Stimulated activated CD4-positive, alpha-beta T cell treated with anti-CD3 and anti-CD28 coated beads, TNF-alpha, amount 100 ng/mL, for 1 hour (primary cell): ENCODE results near the gene TBC1D5.
"Not testable (repeated sequence)": the region's sequence is repeated elsewhere in the genome, so short reads cannot be mapped to it uniquely, and the experiment has no call there.

Experiments
- DNase-seq, 3 donors: peaks; one replicate each; pipeline ENCODE4 v3.0.0-alpha.2; 2020; ENCODE audit warnings: low read depth in 3 of 3, low spot score in 1 of 3

Gene TBC1D5

DNA sequence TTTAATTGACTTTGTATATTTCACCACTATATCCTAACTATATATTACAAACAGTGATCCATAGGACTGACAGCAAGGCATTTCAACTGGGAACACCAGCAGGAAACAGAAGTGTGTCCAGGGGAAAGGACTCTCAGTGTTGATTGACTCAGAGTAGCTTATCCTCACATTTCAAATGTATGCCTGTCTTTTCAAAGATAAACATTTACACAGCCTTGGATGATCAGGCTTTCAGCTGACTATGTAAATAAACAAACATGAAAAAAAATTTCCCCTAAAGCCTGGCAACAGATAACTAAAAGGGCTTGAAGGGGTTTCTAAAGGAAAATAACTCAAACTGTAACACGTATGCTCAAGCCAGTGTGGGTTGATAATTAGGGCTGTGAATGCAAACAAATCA lies 321.8 kb downstream of the TBC1D5 start:
- DNase-seq: no peak

DNA sequence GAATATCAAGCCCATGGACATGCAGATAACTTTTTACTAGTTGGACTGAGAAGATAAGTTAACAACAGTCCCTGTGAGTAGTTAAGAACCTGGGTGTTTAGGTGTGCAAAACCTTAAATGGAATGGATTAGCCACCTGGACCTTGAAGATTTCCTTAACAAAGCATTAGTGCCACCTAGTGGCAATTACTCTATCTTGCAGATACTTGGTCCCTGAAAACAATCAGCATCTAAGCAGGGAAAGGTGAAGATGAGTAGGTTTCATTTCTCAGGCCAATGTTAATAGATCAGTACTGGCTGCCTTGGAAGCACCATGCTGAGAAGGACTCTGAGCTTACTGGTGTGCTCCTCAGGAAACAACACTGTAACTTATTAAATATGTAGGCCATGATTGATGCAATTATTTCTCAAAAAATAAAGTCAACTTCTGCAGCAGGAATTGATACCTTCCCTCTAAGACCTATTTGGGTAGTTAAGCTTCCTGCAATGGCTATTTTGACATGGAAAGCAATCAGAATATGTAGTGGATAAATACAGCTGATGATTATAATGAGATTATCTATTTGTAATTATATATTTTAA lies 329.4 kb downstream of the TBC1D5 start:
- DNase-seq: no peak

GRCh38 chr3:17411157-17411877 lies 331.1 kb downstream of the TBC1D5 start:
- DNase-seq: no peak

- DNase-seq: no peak
Measured at GRCh38 chr3:17407576-17407975, 334.9 kb downstream of the TBC1D5 start.

GRCh38 chr3:17404548-17404947 lies 337.9 kb downstream of the TBC1D5 start:
- no peak for DNase-seq

DNA sequence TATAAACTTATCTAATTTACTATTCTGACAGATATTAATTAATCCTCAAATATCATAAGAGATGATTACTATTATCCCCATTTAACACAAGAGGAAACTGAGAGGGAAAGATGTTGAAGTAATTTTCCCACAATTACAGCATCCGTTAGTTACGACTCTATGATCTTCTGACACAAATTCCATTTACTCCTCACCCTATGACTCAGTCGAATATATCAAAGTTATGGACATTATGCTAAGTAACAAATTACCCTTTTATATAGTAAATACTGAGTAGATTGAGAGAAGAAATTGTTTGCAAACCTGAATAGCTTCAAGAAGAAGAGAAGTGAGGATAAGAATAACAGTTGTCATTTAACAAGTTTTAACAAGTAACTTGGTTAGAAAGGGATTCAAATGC lies 340.0 kb downstream of the TBC1D5 start:
- no peak for DNase-seq

DNA sequence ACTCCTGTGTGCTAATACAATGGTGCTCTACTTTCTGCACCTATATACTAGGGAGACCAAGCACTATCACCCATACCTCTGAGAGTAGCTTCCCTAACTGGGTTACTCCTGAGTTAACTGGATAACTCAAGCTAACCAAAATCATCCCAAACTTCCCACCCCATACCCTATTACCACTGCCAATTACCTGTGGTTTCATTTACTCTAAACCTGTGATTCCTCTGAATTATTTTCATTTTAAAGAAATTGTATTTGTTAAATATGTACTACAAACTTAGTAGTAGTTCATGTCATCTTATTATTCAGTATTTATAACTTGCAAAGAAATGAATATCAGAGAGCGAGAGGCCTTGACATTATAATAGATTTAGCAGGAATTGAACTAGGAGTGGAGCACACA lies 340.5 kb downstream of the TBC1D5 start:
- no peak for DNase-seq

GRCh38 chr3:17399586-17399985 lies 342.8 kb downstream of the TBC1D5 start:
- DNase-seq: no peak

- DNase-seq: no peak
Measured at GRCh38 chr3:17398959-17399551, 343.4 kb downstream of the TBC1D5 start.

DNA sequence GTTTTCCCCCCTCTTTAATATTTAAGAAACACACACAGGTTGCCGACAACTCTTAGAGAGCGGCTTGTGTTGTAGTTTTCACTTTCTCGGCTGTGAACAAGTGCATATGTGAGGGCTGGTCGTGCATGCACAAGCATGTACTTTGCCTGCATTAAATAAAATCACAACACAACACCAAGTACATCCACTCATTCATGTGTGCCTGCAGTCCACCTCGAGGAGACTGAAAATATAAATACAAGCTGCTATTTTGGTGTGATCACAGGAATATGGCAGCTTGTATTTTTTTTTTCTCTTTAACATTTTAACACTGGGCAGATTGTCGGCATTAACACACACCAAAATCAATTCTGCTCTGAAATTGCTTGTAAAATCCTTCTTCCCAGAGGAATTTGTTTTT lies 346.4 kb downstream of the TBC1D5 start:
- no peak for DNase-seq

DNA sequence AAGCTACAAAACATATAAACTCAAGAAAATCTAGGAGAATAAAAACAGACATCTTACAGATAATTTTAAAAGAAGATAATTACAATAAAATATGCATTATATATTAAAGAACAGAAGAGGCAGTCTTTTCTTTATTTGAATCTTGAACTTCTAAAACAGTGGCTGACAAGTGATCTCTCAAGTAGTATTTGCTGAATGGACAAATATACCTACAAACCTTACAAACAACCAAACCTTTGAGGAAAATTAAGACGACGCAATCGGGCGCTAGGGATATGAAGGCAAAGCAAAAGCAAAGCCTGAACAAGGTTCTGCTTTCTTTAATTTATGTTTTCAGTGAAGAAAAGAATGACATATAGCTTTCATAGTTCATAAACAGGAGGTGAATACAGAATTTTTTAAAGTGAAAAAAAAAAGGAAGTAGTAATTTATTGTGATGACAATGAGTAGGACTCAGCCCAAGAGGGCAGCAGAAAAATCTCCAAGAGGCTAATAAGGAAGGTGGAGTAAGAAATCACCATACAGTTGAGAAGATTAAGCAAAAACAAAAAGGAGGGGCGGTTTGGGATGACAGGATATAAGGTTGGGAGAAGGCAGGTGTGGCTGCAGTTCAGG lies 347.8 kb downstream of the TBC1D5 start:
- DNase-seq: no peak

- DNase-seq: not testable (repeated sequence)
Measured at GRCh38 chr3:17392516-17392915, 349.9 kb downstream of the TBC1D5 start.

DNA sequence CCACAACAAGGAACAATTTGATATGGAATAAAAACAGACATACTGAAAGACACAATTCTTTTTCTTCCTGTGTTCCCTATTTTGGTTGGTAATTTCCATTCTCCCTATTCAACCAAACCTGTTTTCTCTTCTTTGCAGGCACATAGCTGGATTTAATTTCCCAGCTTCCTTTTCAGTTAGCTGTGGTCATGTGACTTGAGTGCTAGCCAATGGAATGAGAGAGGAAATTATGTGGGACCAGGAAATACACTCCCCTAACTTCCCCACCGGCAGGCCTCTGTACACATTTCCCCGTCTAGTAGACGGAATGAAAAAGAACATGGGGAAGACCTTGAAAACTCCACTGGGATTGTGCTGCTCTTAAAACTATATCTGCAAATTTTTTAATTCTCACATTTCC lies 351.6 kb downstream of the TBC1D5 start:
- no peak for DNase-seq

DNA sequence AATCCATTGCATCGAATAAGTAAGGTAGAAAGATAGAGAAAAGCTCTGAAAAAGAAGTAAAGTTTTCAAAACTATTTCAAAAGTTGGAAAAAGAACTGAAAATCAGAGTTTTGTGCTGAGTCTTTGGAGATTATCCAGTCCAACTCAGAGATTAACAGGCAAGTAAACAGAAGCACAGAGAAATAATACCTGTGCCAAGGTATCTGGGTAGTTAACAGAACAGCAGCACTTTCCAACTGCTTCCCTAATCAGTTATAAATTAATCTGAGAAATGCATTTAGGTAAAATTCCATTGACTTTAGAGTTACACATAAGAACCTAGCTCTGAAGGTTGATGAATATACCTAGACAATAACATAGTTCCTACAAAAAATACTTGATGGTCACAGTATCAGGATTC lies 355.3 kb downstream of the TBC1D5 start:
- no peak for DNase-seq

GRCh38 chr3:17386432-17386831 lies 356.0 kb downstream of the TBC1D5 start:
- no peak for DNase-seq

- DNase-seq: no peak
Measured at GRCh38 chr3:17384567-17385296, 357.7 kb downstream of the TBC1D5 start.

DNA sequence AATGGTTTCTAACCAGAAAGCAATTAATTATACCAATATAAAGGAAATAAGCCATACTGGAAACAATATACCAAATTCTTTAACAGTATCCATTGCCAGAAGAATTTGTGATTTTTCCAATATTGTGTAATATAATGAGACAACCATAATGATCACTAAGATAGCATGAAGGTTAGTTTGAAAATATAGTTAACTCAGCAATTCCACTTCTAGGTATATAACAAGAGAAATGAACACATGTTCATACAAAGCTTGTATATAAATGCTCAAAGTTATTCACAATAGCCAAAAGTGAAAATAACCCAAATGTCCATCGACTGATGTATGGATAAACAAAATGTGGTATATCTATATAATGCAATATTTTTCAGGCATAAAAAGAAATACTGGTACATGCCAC lies 369.1 kb downstream of the TBC1D5 start:
- no peak for DNase-seq

GRCh38 chr3:17372362-17373210 lies 369.8 kb downstream of the TBC1D5 start:
- no peak for DNase-seq

- DNase-seq: no peak
Measured at GRCh38 chr3:17369973-17370372, 372.5 kb downstream of the TBC1D5 start.

- no peak for DNase-seq
Measured at GRCh38 chr3:17367171-17367570, 375.3 kb downstream of the TBC1D5 start.

DNA sequence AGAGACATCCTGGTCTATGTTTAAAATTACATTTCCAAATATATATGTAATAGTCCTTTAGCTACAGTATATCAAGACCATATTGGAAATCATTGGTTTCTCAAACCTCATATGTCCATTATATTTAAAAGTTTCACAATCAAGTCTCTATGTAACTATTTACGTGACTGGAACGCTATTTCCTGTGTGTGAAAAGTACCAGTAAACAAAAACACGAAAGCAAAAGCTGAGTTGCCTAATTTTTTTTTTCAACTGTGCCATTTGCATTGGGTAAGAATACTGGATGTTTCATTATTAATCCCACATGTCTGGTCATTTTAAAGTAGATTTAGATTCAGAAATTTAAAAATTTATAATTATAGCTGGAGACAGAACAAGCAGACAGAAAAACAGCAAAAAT lies 381.4 kb downstream of the TBC1D5 start:
- DNase-seq: no peak
